K562 treated with DMSO at 1 percent for 4 hours (cell line): ENCODE results near the gene MYOCD. TPM values are rescaled to one million over a fixed set of nuclear protein-coding genes. Genes with fewer than 3 reads are reported as not detected.

ENCODE experiments used
- total RNA-seq: library from RNA; unstranded; fragments of 300-600 nt; gene quantifications from 2 replicates; pipeline ENCODE4 v1.2.3, GENCODE V29; 2022; ENCODE audit not compliant: insufficient read depth

Gene MYOCD, protein sequence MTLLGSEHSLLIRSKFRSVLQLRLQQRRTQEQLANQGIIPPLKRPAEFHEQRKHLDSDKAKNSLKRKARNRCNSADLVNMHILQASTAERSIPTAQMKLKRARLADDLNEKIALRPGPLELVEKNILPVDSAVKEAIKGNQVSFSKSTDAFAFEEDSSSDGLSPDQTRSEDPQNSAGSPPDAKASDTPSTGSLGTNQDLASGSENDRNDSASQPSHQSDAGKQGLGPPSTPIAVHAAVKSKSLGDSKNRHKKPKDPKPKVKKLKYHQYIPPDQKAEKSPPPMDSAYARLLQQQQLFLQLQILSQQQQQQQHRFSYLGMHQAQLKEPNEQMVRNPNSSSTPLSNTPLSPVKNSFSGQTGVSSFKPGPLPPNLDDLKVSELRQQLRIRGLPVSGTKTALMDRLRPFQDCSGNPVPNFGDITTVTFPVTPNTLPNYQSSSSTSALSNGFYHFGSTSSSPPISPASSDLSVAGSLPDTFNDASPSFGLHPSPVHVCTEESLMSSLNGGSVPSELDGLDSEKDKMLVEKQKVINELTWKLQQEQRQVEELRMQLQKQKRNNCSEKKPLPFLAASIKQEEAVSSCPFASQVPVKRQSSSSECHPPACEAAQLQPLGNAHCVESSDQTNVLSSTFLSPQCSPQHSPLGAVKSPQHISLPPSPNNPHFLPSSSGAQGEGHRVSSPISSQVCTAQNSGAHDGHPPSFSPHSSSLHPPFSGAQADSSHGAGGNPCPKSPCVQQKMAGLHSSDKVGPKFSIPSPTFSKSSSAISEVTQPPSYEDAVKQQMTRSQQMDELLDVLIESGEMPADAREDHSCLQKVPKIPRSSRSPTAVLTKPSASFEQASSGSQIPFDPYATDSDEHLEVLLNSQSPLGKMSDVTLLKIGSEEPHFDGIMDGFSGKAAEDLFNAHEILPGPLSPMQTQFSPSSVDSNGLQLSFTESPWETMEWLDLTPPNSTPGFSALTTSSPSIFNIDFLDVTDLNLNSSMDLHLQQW
- not detected in 2 replicates for total RNA-seq

DNA sequence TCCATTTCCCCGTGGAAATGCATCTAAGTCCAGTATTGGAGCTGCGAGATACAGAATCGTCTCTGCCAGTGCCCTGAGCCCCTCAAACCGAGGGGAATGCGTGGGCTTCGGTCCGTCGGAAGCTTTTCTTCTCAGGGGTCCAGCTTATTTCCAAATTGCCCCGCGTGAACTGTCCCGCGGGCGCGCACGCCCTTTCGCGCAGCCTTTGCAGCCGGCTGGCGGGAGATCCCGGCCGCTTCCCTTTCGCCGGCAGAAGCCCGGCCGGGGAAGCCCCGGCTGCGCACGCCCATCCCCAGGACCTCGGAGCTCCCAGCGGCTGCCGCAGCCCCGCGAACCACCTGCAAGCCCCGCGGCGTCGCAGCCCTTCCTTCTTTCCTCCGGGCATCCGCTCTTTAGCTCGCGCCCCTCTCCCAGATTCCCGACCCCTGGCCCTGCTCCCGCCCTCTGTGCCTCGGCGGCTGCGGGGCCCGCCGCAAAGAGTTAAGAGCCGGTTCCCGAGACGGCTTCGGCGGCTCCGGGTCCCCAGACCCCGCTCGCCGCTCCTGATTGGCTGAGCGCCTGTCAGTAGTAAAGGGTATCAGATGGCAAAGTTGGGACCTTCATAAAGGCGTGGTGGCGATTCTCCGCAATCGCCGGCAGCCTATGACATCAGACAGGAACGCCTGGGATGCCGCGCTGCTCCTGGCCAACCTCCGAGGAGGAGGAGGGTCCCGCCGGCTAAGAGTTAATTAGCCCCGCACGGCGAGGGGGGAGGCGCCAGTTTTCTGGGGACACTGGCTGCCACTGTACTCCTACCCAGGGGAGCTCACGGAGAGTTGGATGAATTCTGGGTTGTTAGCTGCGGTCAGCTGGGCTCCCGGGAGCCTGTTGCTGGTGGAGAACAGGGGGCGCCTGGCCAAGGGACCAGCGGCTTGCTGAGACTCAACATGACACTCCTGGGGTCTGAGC lies at the start of gene MYOCD:
Gene MYOCD, plus strand, starts transcription at position 628 of the 948 bp plus-strand sequence. Its CDS starts 299 bp downstream, at position 927.

DNA sequence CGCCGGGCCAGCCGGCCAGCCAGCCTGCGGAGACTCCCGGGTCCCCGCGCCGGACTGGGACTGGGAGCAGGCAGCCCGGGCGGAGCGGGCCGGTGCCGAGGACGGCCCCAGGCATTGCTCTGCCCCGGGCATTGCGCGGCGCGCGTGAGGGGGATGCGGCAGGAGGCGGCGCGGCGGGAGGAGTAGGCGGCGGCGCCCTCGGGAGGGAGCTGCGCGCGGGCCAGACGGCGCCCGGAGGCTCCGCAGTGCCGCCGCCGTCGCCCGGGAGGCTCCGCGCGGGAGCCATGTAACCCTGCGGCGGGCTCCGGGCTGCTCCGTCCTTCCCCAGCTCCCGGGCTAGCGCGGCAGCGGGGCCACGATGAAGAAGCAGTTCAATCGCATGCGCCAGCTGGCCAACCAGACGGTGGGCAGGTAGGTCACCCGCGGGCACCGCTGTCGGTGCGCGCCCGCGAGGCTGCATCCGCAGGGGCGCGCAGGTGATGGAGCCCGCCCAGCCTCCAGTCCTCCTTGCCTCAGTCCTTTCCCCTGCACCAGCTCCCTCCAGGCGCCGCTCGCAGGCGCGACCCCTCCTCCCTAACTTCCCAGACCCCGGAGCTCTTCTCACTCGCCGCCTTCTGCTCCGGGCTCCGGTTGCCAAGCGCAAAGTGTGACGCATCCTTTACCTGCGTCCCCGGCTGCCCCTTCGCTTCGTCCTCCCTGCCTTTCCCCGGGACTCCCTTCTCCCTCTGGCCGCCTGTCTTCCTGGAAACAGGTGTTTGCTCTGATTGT lies 124.0 kb downstream of the MYOCD start, which contains the start of gene ARHGAP44:
Gene ARHGAP44, plus strand, starts transcription at position 18 of the 768 bp plus-strand sequence. Its CDS starts 341 bp downstream, at position 359.

Other genes with a start within 250 kb of the MYOCD start
- gene ARHGAP44, start 123.6 kb downstream of the MYOCD start, total RNA-seq, result not detected in 2 replicates